Measurements from ENCODE around the gene MAMLD1.

Gene MAMLD1

GRCh38 chrX:150365051-150365989 lies 2.2 kb downstream of the MAMLD1 start:
- H3K27ac Mint-ChIP-seq, result peak overlapping the region in 1 of 2 donors; percentile 65
- H3K27me3 Mint-ChIP-seq, result peaks cover 27% of the 10 kb centered on the region
- peaks cover 38% of the 10 kb centered on the region for H3K4me1 Mint-ChIP-seq
- DNase-seq, result peak; percentile 64 to 66
- peak overlapping the region; percentile 84 to 87 for H3K4me3 Mint-ChIP-seq
- H3K9me3 Mint-ChIP-seq, result no peaks in the 10 kb centered on the region
- ATAC-seq, result peak; percentile 45

- Mint-ChIP-seq H3K4me1 (peaks cover 33% of the 10 kb centered on the region), H3K9me3 (no peaks in the 10 kb centered on the region), H3K4me3 (peak overlapping the region; percentile 84 to 87), H3K27ac (no peak overlapping the region), H3K27me3 (peaks cover 17% of the 10 kb centered on the region)
- ATAC-seq, result no peak
- peak in 1 of 2 donors; percentile 5 for DNase-seq
Measured at GRCh38 chrX:150365990-150366911, 3.1 kb downstream of the MAMLD1 start.

- peaks cover 9% of the 10 kb centered on the region for H3K27me3 Mint-ChIP-seq
- peak overlapping the region in 1 of 2 donors; percentile 59 for H3K27ac Mint-ChIP-seq
- peak overlapping the region; percentile 84 to 87 for H3K4me3 Mint-ChIP-seq
- peaks cover 26% of the 10 kb centered on the region for H3K4me1 Mint-ChIP-seq
- DNase-seq (no peak), ATAC-seq (no peak)
- no peaks in the 10 kb centered on the region for H3K9me3 Mint-ChIP-seq
Measured at GRCh38 chrX:150366951-150367545, 3.9 kb downstream of the MAMLD1 start.

GRCh38 chrX:150370589-150371312 lies 7.6 kb downstream of the MAMLD1 start:
- no peak for DNase-seq
- no peaks in the 10 kb centered on the region for H3K9me3 Mint-ChIP-seq
- no peaks in the 10 kb centered on the region for H3K27me3 Mint-ChIP-seq
- H3K4me3 Mint-ChIP-seq, result no peak overlapping the region
- ATAC-seq, result no peak
- no peak overlapping the region for H3K27ac Mint-ChIP-seq
- H3K4me1 Mint-ChIP-seq, result peaks cover 13% of the 10 kb centered on the region

GRCh38 chrX:150371877-150372276 lies 8.8 kb downstream of the MAMLD1 start:
- H3K27ac Mint-ChIP-seq, result no peak overlapping the region
- ATAC-seq, result no peak
- H3K9me3 Mint-ChIP-seq, result no peaks in the 10 kb centered on the region
- DNase-seq, result no peak
- H3K4me3 Mint-ChIP-seq, result no peak overlapping the region
- peaks cover 2% of the 10 kb centered on the region for H3K4me1 Mint-ChIP-seq
- H3K27me3 Mint-ChIP-seq, result no peaks in the 10 kb centered on the region

- ATAC-seq, result no peak
- no peak for DNase-seq
- Mint-ChIP-seq H3K27me3 (no peaks in the 10 kb centered on the region), H3K4me1 (no peaks in the 10 kb centered on the region), H3K27ac (no peak overlapping the region), H3K9me3 (no peaks in the 10 kb centered on the region), H3K4me3 (no peak overlapping the region)
Measured at GRCh38 chrX:150372280-150372679, 9.2 kb downstream of the MAMLD1 start.

GRCh38 chrX:150372756-150373155 lies 9.6 kb downstream of the MAMLD1 start:
- Mint-ChIP-seq H3K9me3 (no peaks in the 10 kb centered on the region), H3K4me3 (no peak overlapping the region), H3K27me3 (no peaks in the 10 kb centered on the region), H3K27ac (no peak overlapping the region), H3K4me1 (no peaks in the 10 kb centered on the region)
- no peak for ATAC-seq
- no peak for DNase-seq

- H3K4me1 Mint-ChIP-seq, result no peaks in the 10 kb centered on the region
- no peak overlapping the region for H3K27ac Mint-ChIP-seq
- no peak for ATAC-seq
- H3K4me3 Mint-ChIP-seq, result no peak overlapping the region
- DNase-seq, result no peak
- H3K9me3 Mint-ChIP-seq, result no peaks in the 10 kb centered on the region
- H3K27me3 Mint-ChIP-seq, result no peaks in the 10 kb centered on the region
Measured at GRCh38 chrX:150375243-150375770, 12.2 kb downstream of the MAMLD1 start.

GRCh38 chrX:150377005-150377404 lies 13.9 kb downstream of the MAMLD1 start:
- DNase-seq (no peak), ATAC-seq (no peak)
- Mint-ChIP-seq H3K27me3 (no peaks in the 10 kb centered on the region), H3K27ac (no peak overlapping the region), H3K4me1 (no peaks in the 10 kb centered on the region), H3K9me3 (no peaks in the 10 kb centered on the region), H3K4me3 (no peak overlapping the region)

GRCh38 chrX:150405006-150405405 lies 41.9 kb downstream of the MAMLD1 start:
- no peaks in the 10 kb centered on the region for H3K9me3 Mint-ChIP-seq
- ATAC-seq, result no peak
- H3K4me3 Mint-ChIP-seq, result no peak overlapping the region
- no peaks in the 10 kb centered on the region for H3K27me3 Mint-ChIP-seq
- DNase-seq, result no peak
- H3K4me1 Mint-ChIP-seq, result no peaks in the 10 kb centered on the region
- no peak overlapping the region for H3K27ac Mint-ChIP-seq

GRCh38 chrX:150405576-150405975 lies 42.5 kb downstream of the MAMLD1 start:
- Mint-ChIP-seq H3K27ac (no peak overlapping the region), H3K9me3 (no peaks in the 10 kb centered on the region), H3K4me3 (no peak overlapping the region), H3K27me3 (no peaks in the 10 kb centered on the region), H3K4me1 (no peaks in the 10 kb centered on the region)
- DNase-seq, result no peak
- ATAC-seq, result no peak

- DNase-seq, result no peak
- no peak for ATAC-seq
- no peak overlapping the region for H3K4me3 Mint-ChIP-seq
- no peak overlapping the region for H3K27ac Mint-ChIP-seq
- H3K27me3 Mint-ChIP-seq, result no peaks in the 10 kb centered on the region
- no peaks in the 10 kb centered on the region for H3K4me1 Mint-ChIP-seq
- no peaks in the 10 kb centered on the region for H3K9me3 Mint-ChIP-seq
Measured at GRCh38 chrX:150406596-150406995, 43.5 kb downstream of the MAMLD1 start.

- no peak overlapping the region for H3K4me3 Mint-ChIP-seq
- DNase-seq (no peak), ATAC-seq (no peak)
- no peaks in the 10 kb centered on the region for H3K9me3 Mint-ChIP-seq
- peaks cover 1% of the 10 kb centered on the region for H3K27me3 Mint-ChIP-seq
- no peak overlapping the region for H3K27ac Mint-ChIP-seq
- H3K4me1 Mint-ChIP-seq, result no peaks in the 10 kb centered on the region
Measured at GRCh38 chrX:150408007-150408406, 44.9 kb downstream of the MAMLD1 start.

GRCh38 chrX:150408561-150408960 lies 45.4 kb downstream of the MAMLD1 start:
- peaks cover 7% of the 10 kb centered on the region for H3K27me3 Mint-ChIP-seq
- H3K27ac Mint-ChIP-seq, result no peak overlapping the region
- no peak overlapping the region for H3K4me3 Mint-ChIP-seq
- DNase-seq, result no peak
- no peaks in the 10 kb centered on the region for H3K9me3 Mint-ChIP-seq
- H3K4me1 Mint-ChIP-seq, result no peaks in the 10 kb centered on the region
- ATAC-seq, result no peak

GRCh38 chrX:150409486-150409885 lies 46.4 kb downstream of the MAMLD1 start:
- DNase-seq (no peak), ATAC-seq (no peak)
- H3K4me3 Mint-ChIP-seq, result no peak overlapping the region
- H3K4me1 Mint-ChIP-seq, result no peaks in the 10 kb centered on the region
- peaks cover 11% of the 10 kb centered on the region for H3K27me3 Mint-ChIP-seq
- H3K9me3 Mint-ChIP-seq, result no peaks in the 10 kb centered on the region
- H3K27ac Mint-ChIP-seq, result no peak overlapping the region
